NCI-H146 (cell line): Measurements from ENCODE around the gene C1orf226.

ENCODE experiments used
- DNase-seq: peaks from one replicate; lab custom pipeline; 2025; lab: John Stamatoyannopoulos, UW

Gene C1orf226

GRCh38 chr1:162366149-162366548 is 15.4 kb upstream of the C1orf226 start:
- DNase-seq, result no peak

- DNase-seq, result no peak
Measured at GRCh38 chr1:162366671-162367070, 14.9 kb upstream of the C1orf226 start.

GRCh38 chr1:162367073-162367472 is 14.5 kb upstream of the C1orf226 start:
- DNase-seq, result no peak

- no peak for DNase-seq
Measured at GRCh38 chr1:162367772-162368171, 13.8 kb upstream of the C1orf226 start.

GRCh38 chr1:162368451-162368850 is 13.1 kb upstream of the C1orf226 start:
- no peak for DNase-seq

GRCh38 chr1:162369571-162369970 is 12.0 kb upstream of the C1orf226 start:
- no peak for DNase-seq

GRCh38 chr1:162370161-162370560 is 11.4 kb upstream of the C1orf226 start:
- DNase-seq, result no peak

GRCh38 chr1:162370721-162371120 is 10.8 kb upstream of the C1orf226 start:
- DNase-seq, result no peak

- DNase-seq, result no peak
Measured at GRCh38 chr1:162371611-162372010, 9.9 kb upstream of the C1orf226 start.

GRCh38 chr1:162372159-162373071 is 9.1 kb upstream of the C1orf226 start:
- no peak for DNase-seq

GRCh38 chr1:162373072-162373427 is 8.5 kb upstream of the C1orf226 start:
- DNase-seq, result no peak

GRCh38 chr1:162373541-162374260 is 7.8 kb upstream of the C1orf226 start:
- DNase-seq, result no peak

- no peak for DNase-seq
Measured at GRCh38 chr1:162374406-162374805, 7.1 kb upstream of the C1orf226 start.

GRCh38 chr1:162375463-162375862 is 6.1 kb upstream of the C1orf226 start:
- DNase-seq, result no peak

GRCh38 chr1:162376691-162377090 is 4.8 kb upstream of the C1orf226 start, which contains the start of gene SPATA46:
SPATA46 (minus strand) TSS chr1:162376854; CDS start chr1:162376790, 64 bp downstream.
- no peak for DNase-seq

GRCh38 chr1:162380061-162380846 is 1.3 kb upstream of the C1orf226 start:
- DNase-seq, result no peak

GRCh38 chr1:162381941-162382750 is 618 bp downstream of the C1orf226 start:
- DNase-seq, result no peak

GRCh38 chr1:162383091-162383490 is 1.6 kb downstream of the C1orf226 start:
- DNase-seq, result no peak

- DNase-seq, result no peak
Measured at GRCh38 chr1:162383516-162383915, 2.0 kb downstream of the C1orf226 start.

- no peak for DNase-seq
Measured at GRCh38 chr1:162384116-162384515, 2.6 kb downstream of the C1orf226 start.

- DNase-seq, result no peak
Measured at GRCh38 chr1:162384601-162385279, 3.2 kb downstream of the C1orf226 start.
